Astrocyte of the hippocampus (primary cell): Measurements from ENCODE around the gene TEKT3.

ENCODE experiments used
- DNase-seq: peaks from one replicate; pipeline ENCODE4 v3.0.0; 2011; ENCODE audit warnings: low read depth, low spot score

TEKT3 gene

GRCh38 chr17:15293558-15293957, 47.8 kb downstream of the TEKT3 start:
- no peak for DNase-seq

DNA sequence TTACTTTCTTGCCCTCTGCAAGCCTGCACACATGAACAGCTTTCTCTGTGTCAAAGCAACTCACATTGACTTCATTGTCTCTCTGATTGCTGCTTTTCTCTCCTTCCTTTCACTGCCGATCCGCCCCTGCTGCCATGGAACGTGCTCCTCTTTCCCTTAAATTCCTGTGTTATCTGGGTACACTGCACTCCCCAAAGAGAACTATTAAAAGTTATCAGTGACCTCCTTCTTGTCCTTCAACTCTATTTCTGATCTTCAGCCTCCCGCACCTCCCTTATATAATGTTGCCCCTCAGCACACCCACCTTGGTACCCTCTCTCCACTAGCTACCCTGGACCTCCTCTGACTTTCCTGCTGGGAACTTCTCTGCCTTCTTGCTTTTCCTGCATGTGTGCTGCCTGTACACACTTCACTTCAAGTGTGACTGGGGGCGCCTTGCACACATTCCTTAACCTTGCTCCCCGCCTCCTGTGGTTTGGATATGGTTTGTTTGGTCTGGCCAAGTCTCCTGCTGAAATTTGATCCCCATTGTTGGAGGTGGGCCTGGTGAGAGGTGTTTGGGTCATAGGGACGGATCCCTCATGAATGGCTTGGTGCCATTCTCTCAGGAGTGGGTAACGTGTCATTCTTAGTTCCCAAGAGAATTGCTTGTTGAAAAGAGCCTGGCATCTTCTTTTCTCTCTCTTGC, 49.6 kb downstream of the TEKT3 start:
- peak; percentile 89 for DNase-seq

GRCh38 chr17:15290605-15291004, 50.8 kb downstream of the TEKT3 start:
- peak; percentile 49 for DNase-seq

DNA sequence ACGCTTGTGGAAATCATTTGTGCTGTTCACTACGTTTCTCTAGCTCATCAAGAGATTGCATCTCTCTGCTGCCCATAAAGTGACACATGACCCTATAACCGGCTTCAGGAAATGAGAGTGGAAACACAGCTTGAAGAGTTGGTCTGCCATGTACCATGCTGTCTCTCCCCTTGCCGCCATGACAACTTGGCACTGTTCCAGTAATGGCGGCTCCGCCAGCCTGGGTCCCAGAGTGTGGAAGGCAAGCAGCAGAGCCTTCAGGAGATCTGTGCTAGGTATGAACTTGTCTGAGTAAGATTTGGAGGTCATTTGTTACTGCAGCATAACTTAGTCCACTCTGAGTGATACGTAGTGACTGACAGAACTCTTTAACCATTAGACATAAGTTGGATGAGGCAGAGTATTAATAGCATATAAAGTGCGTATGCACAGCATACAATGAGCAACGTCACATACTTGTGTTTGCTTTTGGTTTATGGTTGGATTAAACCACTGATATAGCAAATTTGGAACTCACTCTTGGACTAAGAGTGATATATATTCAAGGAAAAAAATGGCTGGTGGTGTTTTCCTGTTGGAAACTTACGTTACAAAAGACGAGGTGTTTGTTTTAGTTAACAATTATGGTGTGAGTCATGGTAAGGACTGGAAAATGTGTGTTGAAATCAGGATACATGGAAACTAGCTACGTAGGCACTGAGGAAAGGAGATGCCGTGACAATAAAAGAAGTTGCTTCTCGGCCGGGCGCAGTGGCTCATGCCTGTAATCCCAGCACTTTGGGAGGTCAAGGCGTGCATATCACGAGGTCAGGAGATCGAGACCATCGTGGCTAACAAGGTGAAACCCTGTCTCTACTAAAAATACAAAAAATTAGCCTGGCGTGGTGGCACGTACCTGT, 51.9 kb downstream of the TEKT3 start:
- DNase-seq = no peak

DNA sequence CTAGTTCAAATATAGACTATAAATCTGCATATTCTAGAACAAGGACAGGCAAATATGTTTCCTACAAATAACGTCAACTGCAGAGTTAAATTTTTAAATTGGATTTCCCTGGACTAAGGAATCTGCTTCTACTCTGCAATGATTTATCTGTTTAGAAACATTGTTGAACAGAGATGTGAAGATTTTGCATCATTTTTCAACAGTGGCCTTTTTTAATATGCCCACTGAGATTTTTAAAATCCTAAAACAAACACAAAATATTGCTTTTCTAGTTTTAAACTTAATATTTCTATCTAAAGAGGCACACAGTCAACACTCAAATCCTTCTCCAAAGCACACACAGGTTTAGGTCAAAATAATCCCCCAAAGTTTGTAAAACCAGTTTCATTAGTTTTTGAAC, 52.5 kb downstream of the TEKT3 start:
- no peak for DNase-seq

GRCh38 chr17:15287538-15288267, 53.7 kb downstream of the TEKT3 start:
- no peak for DNase-seq

GRCh38 chr17:15285466-15285865, 55.9 kb downstream of the TEKT3 start:
- no peak for DNase-seq

GRCh38 chr17:15284537-15284936, 56.9 kb downstream of the TEKT3 start:
- no peak for DNase-seq

- no peak for DNase-seq
Measured at GRCh38 chr17:15284107-15284506, 57.3 kb downstream of the TEKT3 start.

- no peak for DNase-seq
Measured at GRCh38 chr17:15281909-15282308, 59.5 kb downstream of the TEKT3 start.

DNA sequence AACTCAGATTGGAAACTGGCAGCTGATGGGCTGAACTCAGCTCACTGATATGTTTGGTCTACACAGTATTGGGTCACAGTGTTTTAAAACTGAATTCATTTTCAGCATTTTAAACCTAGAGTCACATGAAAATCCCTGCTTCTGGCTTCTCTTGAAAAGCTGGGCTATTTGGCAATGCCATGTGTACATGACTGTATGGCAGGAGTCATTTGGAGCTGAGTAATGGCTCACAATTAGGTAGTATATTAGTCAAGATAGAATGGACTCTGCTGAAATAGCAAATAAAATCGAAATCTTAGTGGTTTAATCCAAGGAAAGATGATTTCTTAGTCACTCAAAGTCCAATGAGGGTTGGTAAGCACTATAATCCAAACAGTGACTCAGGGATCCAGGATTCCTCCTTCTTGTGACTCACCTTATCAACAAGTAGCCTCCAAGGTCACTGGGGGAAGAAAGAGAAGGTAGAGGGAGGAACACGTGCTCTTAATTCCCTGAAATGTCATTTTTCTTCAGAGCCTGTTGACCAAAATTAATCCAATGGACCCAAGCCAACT, 62.4 kb downstream of the TEKT3 start:
- DNase-seq = peak; percentile 54

- DNase-seq = no peak
Measured at GRCh38 chr17:15278380-15278779, 63.0 kb downstream of the TEKT3 start.

- no peak for DNase-seq
Measured at GRCh38 chr17:15274017-15274416, 67.4 kb downstream of the TEKT3 start.

- DNase-seq = peak; percentile 53
Measured at GRCh38 chr17:15273141-15273793, 68.1 kb downstream of the TEKT3 start.

DNA sequence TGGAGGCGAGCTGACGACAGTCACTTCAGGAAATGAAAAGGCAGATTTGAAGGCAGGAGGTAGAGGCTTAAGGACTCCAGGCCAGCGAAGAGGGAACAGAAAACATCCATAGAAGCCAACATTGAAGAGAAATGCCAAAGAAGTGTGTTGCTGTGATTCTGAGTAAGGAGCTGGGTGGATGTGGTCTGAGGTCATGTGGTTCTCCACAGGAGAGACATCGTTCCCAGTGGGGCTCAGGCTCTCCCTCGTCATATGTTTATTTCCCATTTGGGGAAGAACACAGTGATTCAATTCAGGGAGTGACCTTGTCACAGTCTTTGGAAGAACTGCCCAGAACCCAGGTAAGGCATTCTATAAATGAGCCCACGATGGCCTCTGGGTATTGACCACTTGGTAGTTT, 69.7 kb downstream of the TEKT3 start:
- no peak for DNase-seq

DNA sequence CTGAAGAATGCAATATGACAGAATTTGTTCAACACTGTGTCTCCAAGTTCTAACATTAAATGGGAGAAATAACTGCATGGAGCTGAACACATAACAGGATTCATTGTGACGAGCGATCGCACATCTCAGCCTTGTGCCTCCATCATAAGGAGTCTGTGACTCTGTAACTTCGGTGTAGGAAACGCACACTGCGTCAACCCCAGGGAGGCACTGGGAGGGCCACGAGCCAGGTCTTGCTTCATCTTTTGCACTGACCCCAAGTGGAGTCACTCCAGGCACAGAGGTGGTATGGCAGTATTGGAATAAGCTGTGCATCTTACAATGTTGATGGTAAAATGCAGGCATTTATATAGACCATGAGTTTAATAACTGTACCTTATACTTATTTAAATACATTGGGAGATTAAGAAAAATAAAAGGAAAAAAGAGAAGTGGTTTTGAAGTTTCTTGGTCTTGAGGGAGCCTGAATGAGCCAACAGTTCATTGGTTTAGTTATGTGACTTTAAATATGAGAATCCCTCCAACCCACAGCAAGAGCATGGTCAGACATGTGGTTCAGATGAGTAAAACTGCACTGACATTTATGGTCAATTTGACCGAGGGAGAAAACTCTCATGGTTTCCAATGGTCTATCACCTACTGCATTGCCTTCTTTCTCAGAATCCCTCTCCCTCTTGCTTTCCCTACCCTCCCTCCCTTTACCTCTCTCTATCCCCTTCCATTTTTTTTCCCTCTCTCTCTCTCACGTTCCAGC, 70.6 kb downstream of the TEKT3 start:
- DNase-seq = no peak

DNA sequence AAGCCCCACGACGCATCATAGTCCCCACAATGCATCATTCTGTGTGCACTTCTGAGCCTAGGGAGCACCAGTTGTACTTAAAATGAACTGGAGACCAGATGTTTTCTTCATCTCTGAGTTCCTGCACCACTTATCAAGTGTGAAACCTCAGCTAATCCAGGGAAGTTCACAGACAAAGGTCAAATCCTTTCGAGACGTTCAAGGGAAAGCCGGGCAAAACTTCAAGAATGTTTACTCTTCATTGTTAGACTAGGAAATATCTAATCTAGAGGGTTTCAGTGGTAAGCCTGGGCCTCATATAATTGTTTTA, 71.7 kb downstream of the TEKT3 start:
- no peak for DNase-seq

DNA sequence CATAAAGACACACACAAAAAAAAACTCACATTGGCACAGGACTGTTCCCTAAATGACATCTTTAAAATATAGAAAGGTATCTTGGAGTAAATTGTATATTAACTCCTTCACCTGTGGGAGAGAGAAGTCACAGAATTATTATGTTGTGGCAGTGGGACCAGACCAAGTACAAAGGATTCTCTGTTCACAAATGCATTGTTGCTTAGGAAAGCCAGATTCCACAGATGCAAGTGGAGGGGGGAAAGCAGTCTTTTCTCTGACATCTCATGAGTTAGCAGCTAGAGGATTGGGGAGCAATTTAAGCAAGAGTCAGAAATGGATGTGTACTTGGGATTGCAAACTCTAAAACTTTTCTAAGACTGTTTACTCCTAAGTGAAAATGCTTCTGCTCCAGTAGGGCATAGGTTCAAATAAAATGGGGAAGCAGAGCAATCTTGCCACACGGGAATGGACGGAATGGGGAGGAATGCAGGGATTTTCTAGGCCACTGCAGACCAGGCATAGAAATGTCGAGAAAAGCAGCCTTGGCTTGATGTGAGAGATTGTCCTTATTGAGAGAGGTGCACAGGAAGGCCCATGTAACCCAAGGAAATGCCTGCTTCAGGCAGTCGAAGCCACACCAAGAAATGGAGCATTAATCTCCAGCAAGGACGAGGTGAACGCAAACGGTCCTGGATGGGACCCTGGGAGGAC, 72.2 kb downstream of the TEKT3 start:
- DNase-seq = no peak

DNA sequence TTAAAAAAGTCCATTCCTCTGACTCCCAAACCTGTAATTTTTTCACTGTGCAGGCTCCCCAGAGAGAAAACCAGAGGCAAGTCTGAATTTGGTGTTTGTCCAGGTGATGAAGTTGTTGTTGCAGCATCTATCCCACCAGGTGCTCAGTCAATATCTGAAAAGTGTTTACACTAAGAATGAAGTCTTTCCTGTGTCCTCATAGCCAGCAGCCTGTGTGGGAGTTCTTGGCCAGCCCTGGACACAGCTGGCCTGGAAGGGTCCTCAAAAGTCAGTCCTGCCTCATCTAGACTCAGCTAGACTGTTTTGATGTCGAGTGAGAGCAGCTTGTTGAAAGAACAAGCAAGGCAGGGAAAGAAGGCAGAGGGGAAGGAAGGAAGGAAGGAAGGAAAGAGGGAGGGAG, 72.9 kb downstream of the TEKT3 start:
- DNase-seq = no peak

- DNase-seq = no peak
Measured at GRCh38 chr17:15267996-15268395, 73.4 kb downstream of the TEKT3 start.
